H1 (cell line): ENCODE data around the gene RWDD3. TPM values are rescaled to one million over a fixed set of nuclear protein-coding genes. Genes with fewer than 3 reads are reported as not detected.

Source experiments
- CEBPB ChIP-seq: IDR thresholded peaks from 2 replicates; pipeline ENCODE4 v1.6.1; 2012; ENCODE audit warnings: low read depth, low read length
- CHD7 ChIP-seq: fragments of 300-600 bp; sonication (generic); IDR thresholded peaks from 2 replicates; pipeline ENCODE4 v1.7.1; 2012; ENCODE audit warnings: low read length, moderate library complexity, mild to moderate bottlenecking, inconsistent platforms; ENCODE audit not compliant: insufficient replicate concordance
- CREB1 ChIP-seq: IDR thresholded peaks from 2 replicates; pipeline ENCODE4 v1.6.1; 2012; ENCODE audit warnings: inconsistent platforms
- FOSL1 ChIP-seq: IDR thresholded peaks from 2 replicates; pipeline ENCODE4 v1.6.1; 2011; ENCODE audit warnings: mild to moderate bottlenecking, low read depth, low read length, moderate library complexity; ENCODE audit not compliant: insufficient read depth
- HDAC6 ChIP-seq: IDR thresholded peaks from one replicate; pipeline ENCODE4 v1.7.1; 2012; ENCODE audit warnings: low read depth, mild to moderate bottlenecking, inconsistent platforms, low read length, moderate library complexity
- KDM4A ChIP-seq: IDR thresholded peaks from one replicate; pipeline ENCODE4 v1.7.1; 2012; ENCODE audit warnings: low read depth, mild to moderate bottlenecking, moderate library complexity, low read length, inconsistent platforms; ENCODE audit not compliant: severe bottlenecking
- SAP30 ChIP-seq: fragments of 300-600 bp; sonication (generic); IDR thresholded peaks from 2 replicates; pipeline ENCODE4 v1.7.1; 2012; ENCODE audit warnings: low read length, moderate library complexity, mild to moderate bottlenecking, inconsistent platforms; ENCODE audit not compliant: insufficient read depth, insufficient replicate concordance
- SP2 ChIP-seq: IDR thresholded peaks from 2 replicates; pipeline ENCODE4 v1.6.1; 2012; ENCODE audit warnings: mild to moderate bottlenecking, low read length, inconsistent platforms
- polyA plus RNA-seq, 7 experiments: library from polyadenylated mRNA; depleted of rRNA in 3 of 7; stranded (reverse) in 5 of 7; unstranded in 2 of 7; fragments of >200 nt in 5 of 7; fragments of 200-250 nt in 2 of 7; gene quantifications; 1 replicate in 5 of 7; 2 replicates in 1 of 7; 4 replicates in 1 of 7; pipeline versions ENCODE4 v1.2.1 to v1.2.3, GENCODE V29; 2011 to 2013; ENCODE audit warnings: missing spikeins in 2 of 7, mixed read lengths in 2 of 7
- total RNA-seq: library from RNA; stranded (reverse); fragmentation: NEBNext Ultra II Directional; extraction: Animal tissue kit (Norgen Biotek cat#: 25700); gene quantifications from 2 replicates; pipeline ENCODE4 v1.2.1, GENCODE V29; 2021

RWDD3 gene
- total and polyA plus RNA-seq, 2 of the 8 experiments (the other 6 are each of a cell fraction or from before 2014, with no cell fraction given) = 7.9 to 14.5 TPM

- no peak for TF ChIP-seq CHD7
- TF ChIP-seq KDM4A = no peak
- TF ChIP-seq HDAC6 = no peak
- TF ChIP-seq CREB1 = no peak
- TF ChIP-seq FOSL1 = no peak
- no peak for TF ChIP-seq SP2
- no peak for TF ChIP-seq CEBPB
- no peak for TF ChIP-seq SAP30
These were observed 3.8 kb upstream of the RWDD3 start (continued) for GRCh38 chr1:95230256-95230655.
